Measurements from ENCODE around the gene PCED1A. TPM values are rescaled to one million over a fixed set of nuclear protein-coding genes. Genes with fewer than 3 reads are reported as not detected.
"Not testable (repeated sequence)": the region's sequence is repeated elsewhere in the genome, so short reads cannot be mapped to it uniquely, and the experiment has no call there.

PCED1A gene
- total and polyA plus RNA-seq, 7 donors, result 8.6 to 28.0 (median 19.8) TPM

GRCh38 chr20:2836035-2836434 is 4.4 kb downstream of the PCED1A start:
- intact Hi-C loops (cut with DNase I), result loop anchor here (5.0 kb wide), 1 partner anchor 364 kb away; the partner anchor contains the start of gene SNRPB
- Histone ChIP-seq H3K36me3 (peaks cover 0 to 24% (median 0%) of the 10 kb centered on the region in 4 donors), H3K4me1 (peaks cover 0 to 12% (median 4%) of the 10 kb centered on the region in 4 donors), H3K9me3 (no peaks in the 10 kb centered on the region), H3K27me3 (no peaks in the 10 kb centered on the region), H3K27ac (no peak overlapping the region), H3K4me3 (no peak overlapping the region)
- WGBS, 2 donors, result 88% methylated on average over 5 of the region's 5 CpGs
- DNase-seq, result no peak
- TF ChIP-seq EP300 (IDR thresholded peaks at IDR 0.05), result no peak
- no peak for TF ChIP-seq POLR2A (IDR thresholded peaks at IDR 0.05)

GRCh38 chr20:2835331-2835796 is 5.1 kb downstream of the PCED1A start:
- Histone ChIP-seq H3K27ac (no peak overlapping the region), H3K9me3 (no peaks in the 10 kb centered on the region), H3K4me1 (peaks cover 0 to 12% (median 4%) of the 10 kb centered on the region in 4 donors), H3K27me3 (no peaks in the 10 kb centered on the region), H3K4me3 (no peak overlapping the region), H3K36me3 (peaks cover 0 to 24% (median 0%) of the 10 kb centered on the region in 4 donors)
- intact Hi-C loops (cut with DNase I), result loop anchor here (5.0 kb wide), 1 partner anchor 363 kb away; the partner anchor contains the start of gene SNRPB
- WGBS, 2 donors, result 93 to 96% methylated on average over 6 of the region's 6 CpGs
- TF ChIP-seq EP300 (IDR thresholded peaks at IDR 0.05) (no peak), POLR2A (IDR thresholded peaks at IDR 0.05) (no peak), CTCF (IDR thresholded peaks at IDR 0.05) (no peak), POLR2AphosphoS5 (IDR thresholded peaks at IDR 0.05) (no peak)
- no peak for DNase-seq

GRCh38 chr20:2834401-2835110 is 5.9 kb downstream of the PCED1A start:
- Histone ChIP-seq H3K27ac (no peak overlapping the region), H3K27me3 (peaks cover 0 to 6% (median 0%) of the 10 kb centered on the region in 3 donors), H3K4me1 (peaks cover 0 to 5% (median under 1%) of the 10 kb centered on the region in 4 donors), H3K36me3 (peaks cover 0 to 24% (median 0%) of the 10 kb centered on the region in 4 donors), H3K9me3 (no peaks in the 10 kb centered on the region), H3K4me3 (no peak overlapping the region)
- no peak for TF ChIP-seq POLR2A (IDR thresholded peaks at IDR 0.05)
- no peak for TF ChIP-seq EP300 (IDR thresholded peaks at IDR 0.05)
- TF ChIP-seq CTCF (IDR thresholded peaks at IDR 0.05), result no peak
- no peak for TF ChIP-seq POLR2AphosphoS5 (IDR thresholded peaks at IDR 0.05)
- DNase-seq, result no peak
- 93 to 97% methylated on average over 14 of the region's 14 CpGs for WGBS, 2 donors
- intact Hi-C loops (cut with DNase I), result loop anchor here (5.0 kb wide), 1 partner anchor 362 kb away; the partner anchor contains the start of gene SNRPB

GRCh38 chr20:2833761-2834160 is 6.7 kb downstream of the PCED1A start:
- WGBS, 2 donors, result 78 to 80% methylated on average over 1 of the region's 1 CpG

GRCh38 chr20:2831206-2831605 is 9.2 kb downstream of the PCED1A start:
- 76 to 87% methylated on average over 7 of the region's 7 CpGs for WGBS, 2 donors
- H3K9me3 ChIP-seq; H3K4me1 ChIP-seq; H3K27ac ChIP-seq; H3K4me3 ChIP-seq; intact Hi-C loops (cut with DNase I); DNase-seq: not testable (repeated sequence)
- H3K27me3 ChIP-seq, result peaks cover 0 to 19% (median 0%) of the 10 kb centered on the region in 3 donors
- peaks cover 0 to 15% (median 0%) of the 10 kb centered on the region in 4 donors for H3K36me3 ChIP-seq

More at GRCh38 chr20:2833761-2834160, 6.7 kb downstream of the PCED1A start:
- intact Hi-C loops (cut with DNase I), result no loop called here
- TF ChIP-seq POLR2A (IDR thresholded peaks at IDR 0.05), result no peak
- no peak for TF ChIP-seq CTCF (IDR thresholded peaks at IDR 0.05)
- TF ChIP-seq EP300 (IDR thresholded peaks at IDR 0.05), result no peak
- Histone ChIP-seq H3K27me3 (peaks cover 0 to 6% (median 0%) of the 10 kb centered on the region in 3 donors), H3K9me3 (no peaks in the 10 kb centered on the region), H3K4me1 (no peaks in the 10 kb centered on the region), H3K27ac (no peak overlapping the region), H3K4me3 (no peak overlapping the region), H3K36me3 (peaks cover 0 to 24% (median 0%) of the 10 kb centered on the region in 4 donors)
- DNase-seq, result no peak

All from sigmoid colon (tissue), 7 donors.